ENCODE results near the gene SS18.

DNA sequence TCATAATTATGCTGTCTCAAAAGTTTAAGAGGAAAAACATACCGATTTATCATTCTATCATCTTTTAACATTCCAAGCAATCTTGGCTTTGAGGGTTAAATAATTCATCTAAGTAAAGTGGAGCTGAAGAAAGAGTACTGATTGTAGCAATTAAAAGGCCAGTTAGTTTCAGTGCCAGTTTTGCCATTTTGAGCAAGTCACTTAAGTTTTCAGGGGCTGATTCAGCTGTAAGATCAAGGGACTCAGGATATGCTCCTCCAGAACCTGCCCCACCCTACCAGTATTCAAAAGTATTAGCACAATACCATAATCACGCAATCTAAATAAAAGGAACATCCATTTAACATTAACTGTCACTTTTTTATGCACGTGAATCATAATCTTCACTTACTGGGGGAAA, 1.9 kb downstream of the SS18 start:
- TF ChIP-seq, protein P1, sequence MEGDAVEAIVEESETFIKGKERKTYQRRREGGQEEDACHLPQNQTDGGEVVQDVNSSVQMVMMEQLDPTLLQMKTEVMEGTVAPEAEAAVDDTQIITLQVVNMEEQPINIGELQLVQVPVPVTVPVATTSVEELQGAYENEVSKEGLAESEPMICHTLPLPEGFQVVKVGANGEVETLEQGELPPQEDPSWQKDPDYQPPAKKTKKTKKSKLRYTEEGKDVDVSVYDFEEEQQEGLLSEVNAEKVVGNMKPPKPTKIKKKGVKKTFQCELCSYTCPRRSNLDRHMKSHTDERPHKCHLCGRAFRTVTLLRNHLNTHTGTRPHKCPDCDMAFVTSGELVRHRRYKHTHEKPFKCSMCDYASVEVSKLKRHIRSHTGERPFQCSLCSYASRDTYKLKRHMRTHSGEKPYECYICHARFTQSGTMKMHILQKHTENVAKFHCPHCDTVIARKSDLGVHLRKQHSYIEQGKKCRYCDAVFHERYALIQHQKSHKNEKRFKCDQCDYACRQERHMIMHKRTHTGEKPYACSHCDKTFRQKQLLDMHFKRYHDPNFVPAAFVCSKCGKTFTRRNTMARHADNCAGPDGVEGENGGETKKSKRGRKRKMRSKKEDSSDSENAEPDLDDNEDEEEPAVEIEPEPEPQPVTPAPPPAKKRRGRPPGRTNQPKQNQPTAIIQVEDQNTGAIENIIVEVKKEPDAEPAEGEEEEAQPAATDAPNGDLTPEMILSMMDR (conservative IDR thresholded peaks at IDR 0.05): no peak
- TF ChIP-seq ZFX (IDR thresholded peaks at IDR 0.05): no peak

Data from C4-2B (cell line).